ENCODE measurements around the gene ZBTB7B.

- TF ChIP-seq EZH2phosphoT487 (IDR thresholded peaks at IDR 0.05; ENCODE audit: insufficient read depth, low read depth) (no peak), EZH2 (IDR thresholded peaks at IDR 0.05; ENCODE audit: insufficient read depth, poor library complexity, severe bottlenecking) (no peak)
Measured at GRCh38 chr1:154953611-154954038, 49.0 kb upstream of the ZBTB7B start.

All from GM23248 (cell line).